ENCODE results near the gene ANKRD13A. TPM values are rescaled to one million over a fixed set of nuclear protein-coding genes. Genes with fewer than 3 reads are reported as not detected.
A peak's percentile ranks its signal among the peaks of the same experiment; 100 is the strongest.

ANKRD13A gene
- total and polyA plus RNA-seq, 2 donors (not counting 1 experiment from before 2014, with no cell fraction given), result 150 to 185 TPM

DNA sequence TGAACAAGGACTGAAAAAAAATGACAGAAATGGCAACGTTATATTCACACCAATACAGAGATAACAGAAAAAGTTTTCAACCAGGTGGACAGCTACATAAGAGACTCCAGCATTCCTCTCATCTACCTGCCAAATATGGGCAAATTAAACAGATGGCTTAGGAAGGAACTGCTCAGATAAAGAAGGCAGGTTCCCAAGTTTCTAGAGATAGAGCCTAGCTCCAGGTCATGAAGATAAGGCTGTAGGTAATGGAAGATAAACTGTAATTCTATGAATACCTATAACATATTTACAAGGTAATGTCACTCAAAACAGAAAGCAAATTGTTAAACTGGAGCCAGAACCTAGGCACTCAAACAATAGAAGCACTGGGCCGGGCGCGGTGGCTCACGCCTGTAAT is 45.6 kb upstream of the ANKRD13A start:
- peaks cover 21 to 80% of the 10 kb centered on the region in 2 experiments for H3K36me3 ChIP-seq (replicated peaks in 1 of 2; ENCODE audit: control extremely low read depth in 1 of 2, control insufficient read depth in 1 of 2, extremely low read depth in 1 of 2, insufficient read depth in 2 of 2, low read length in 1 of 2)
- H3K4me1 Mint-ChIP-seq, result peaks cover 19% of the 10 kb centered on the region
- H3K27ac Mint-ChIP-seq, result peak overlapping the region; percentile 72
- no peak overlapping the region for H2AFZ ChIP-seq (ENCODE audit: insufficient read depth, low read depth, low read length, poor library complexity, severe bottlenecking)
- peaks cover 5 to 10% of the 10 kb centered on the region in 2 donors for H3K4me1 ChIP-seq (ENCODE audit: control insufficient read depth in 2 of 2, insufficient read depth in 2 of 2, low read length in 2 of 2)
- H3K4me3 ChIP-seq (ENCODE audit: control extremely low read depth in 1 of 5, extremely low read depth in 1 of 5, insufficient read depth in 1 of 5, low read depth in 2 of 5, low read length in 4 of 5), result no peak overlapping the region
- ATAC-seq (ENCODE audit: low read depth) (no peak), DNase-seq (no peak)
- H3K79me2 ChIP-seq (ENCODE audit: control insufficient read depth, insufficient read depth, low read length), result no peaks in the 10 kb centered on the region
- no peaks in the 10 kb centered on the region for H3K9me3 Mint-ChIP-seq (ENCODE audit: insufficient read depth)
- H3K27ac ChIP-seq (ENCODE audit: low read length in 2 of 2), result peak overlapping the region in 1 of 2 donors; percentile 24
- H3K4me2 ChIP-seq (replicated peaks; ENCODE audit: low read depth, low read length, poor library complexity, severe bottlenecking), result no peak overlapping the region
- H4K20me1 ChIP-seq (ENCODE audit: control insufficient read depth, insufficient read depth, low read length, poor library complexity, severe bottlenecking), result no peaks in the 10 kb centered on the region
- TF ChIP-seq EZH2 (IDR thresholded peaks at IDR 0.05; ENCODE audit: borderline replicate concordance, insufficient read depth, low read depth, low read length, poor library complexity, severe bottlenecking), result no peak
- TF ChIP-seq, protein P1, sequence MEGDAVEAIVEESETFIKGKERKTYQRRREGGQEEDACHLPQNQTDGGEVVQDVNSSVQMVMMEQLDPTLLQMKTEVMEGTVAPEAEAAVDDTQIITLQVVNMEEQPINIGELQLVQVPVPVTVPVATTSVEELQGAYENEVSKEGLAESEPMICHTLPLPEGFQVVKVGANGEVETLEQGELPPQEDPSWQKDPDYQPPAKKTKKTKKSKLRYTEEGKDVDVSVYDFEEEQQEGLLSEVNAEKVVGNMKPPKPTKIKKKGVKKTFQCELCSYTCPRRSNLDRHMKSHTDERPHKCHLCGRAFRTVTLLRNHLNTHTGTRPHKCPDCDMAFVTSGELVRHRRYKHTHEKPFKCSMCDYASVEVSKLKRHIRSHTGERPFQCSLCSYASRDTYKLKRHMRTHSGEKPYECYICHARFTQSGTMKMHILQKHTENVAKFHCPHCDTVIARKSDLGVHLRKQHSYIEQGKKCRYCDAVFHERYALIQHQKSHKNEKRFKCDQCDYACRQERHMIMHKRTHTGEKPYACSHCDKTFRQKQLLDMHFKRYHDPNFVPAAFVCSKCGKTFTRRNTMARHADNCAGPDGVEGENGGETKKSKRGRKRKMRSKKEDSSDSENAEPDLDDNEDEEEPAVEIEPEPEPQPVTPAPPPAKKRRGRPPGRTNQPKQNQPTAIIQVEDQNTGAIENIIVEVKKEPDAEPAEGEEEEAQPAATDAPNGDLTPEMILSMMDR (IDR thresholded peaks at IDR 0.05), result no peak
- intact Hi-C loops (cut with micrococcal nuclease), result no loop called here
- H3K27me3 Mint-ChIP-seq, result no peaks in the 10 kb centered on the region
- H3K9me3 ChIP-seq (ENCODE audit: control extremely low read depth in 1 of 3, control insufficient read depth in 2 of 3, insufficient read depth in 1 of 3, low read length in 2 of 3), result no peaks in the 10 kb centered on the region
- no peak overlapping the region for H3K4me3 Mint-ChIP-seq
- ChIA-PET CTCF (interaction anchor here (1.1 kb wide), 1 partner anchor 20 kb away, joined by 5 read pairs; no protein-coding TSS in a partner anchor), POLR2A (interaction anchor here (0.7 kb wide), 1 partner anchor 13 kb away, joined by 3 read pairs; no protein-coding TSS in a partner anchor)
- WGBS (ENCODE audit: insufficient coverage), result 100% methylated on average over 5 of the region's 5 CpGs
- no peaks in the 10 kb centered on the region for H3K27me3 ChIP-seq (replicated peaks in 1 of 4; ENCODE audit: control extremely low read depth in 1 of 4, control insufficient read depth in 3 of 4, insufficient read depth in 4 of 4, low read length in 3 of 4)
- H3K9ac ChIP-seq (ENCODE audit: low read length), result no peak overlapping the region

DNA sequence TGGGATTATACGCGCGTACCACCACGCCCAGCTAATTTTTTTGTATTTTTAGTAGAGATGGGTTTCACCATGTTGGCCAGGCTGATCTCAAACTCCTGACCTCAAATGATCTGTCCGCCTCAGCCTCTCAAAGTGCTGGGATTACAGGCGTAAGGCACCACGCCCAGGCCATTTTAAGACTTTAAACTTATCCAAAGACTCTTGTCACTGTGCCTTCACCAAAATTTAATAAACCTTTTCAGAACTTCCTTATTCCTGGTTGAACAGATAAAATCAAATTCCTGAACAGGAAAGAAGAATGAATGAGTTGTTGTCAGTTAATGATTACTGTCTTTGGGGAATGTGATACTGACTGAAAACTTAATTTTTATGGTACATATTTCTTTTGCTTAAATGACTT is 40.9 kb upstream of the ANKRD13A start:
- DNase-seq (no peak), ATAC-seq (ENCODE audit: low read depth) (no peak)
- ChIA-PET CTCF (no interaction called here), POLR2A (no interaction called here)
- peaks cover 19% of the 10 kb centered on the region for H3K79me2 ChIP-seq (ENCODE audit: control insufficient read depth, insufficient read depth, low read length)
- no peak overlapping the region for H3K4me3 ChIP-seq (ENCODE audit: control extremely low read depth in 1 of 5, extremely low read depth in 1 of 5, insufficient read depth in 1 of 5, low read depth in 2 of 5, low read length in 4 of 5)
- H3K27me3 Mint-ChIP-seq, result no peaks in the 10 kb centered on the region
- no peaks in the 10 kb centered on the region for H3K4me1 ChIP-seq (ENCODE audit: control insufficient read depth in 2 of 2, insufficient read depth in 2 of 2, low read length in 2 of 2)
- no peak overlapping the region for H3K9ac ChIP-seq (ENCODE audit: low read length)
- H3K27me3 ChIP-seq (replicated peaks in 1 of 4; ENCODE audit: control extremely low read depth in 1 of 4, control insufficient read depth in 3 of 4, insufficient read depth in 4 of 4, low read length in 3 of 4), result no peaks in the 10 kb centered on the region
- intact Hi-C loops (cut with micrococcal nuclease), result no loop called here
- TF ChIP-seq, protein P1 (IDR thresholded peaks at IDR 0.05), result no peak
- no peak for TF ChIP-seq EZH2 (IDR thresholded peaks at IDR 0.05; ENCODE audit: borderline replicate concordance, insufficient read depth, low read depth, low read length, poor library complexity, severe bottlenecking)
- no peak overlapping the region for H3K4me2 ChIP-seq (replicated peaks; ENCODE audit: low read depth, low read length, poor library complexity, severe bottlenecking)
- no peak overlapping the region for H2AFZ ChIP-seq (ENCODE audit: insufficient read depth, low read depth, low read length, poor library complexity, severe bottlenecking)
- no peaks in the 10 kb centered on the region for H3K9me3 ChIP-seq (ENCODE audit: control extremely low read depth in 1 of 3, control insufficient read depth in 2 of 3, insufficient read depth in 1 of 3, low read length in 2 of 3)
- no peaks in the 10 kb centered on the region for H3K9me3 Mint-ChIP-seq (ENCODE audit: insufficient read depth)
- no peak overlapping the region for H3K27ac Mint-ChIP-seq
- H4K20me1 ChIP-seq (ENCODE audit: control insufficient read depth, insufficient read depth, low read length, poor library complexity, severe bottlenecking), result peaks cover 14% of the 10 kb centered on the region
- 100% methylated on average over 3 of the region's 7 CpGs for WGBS (ENCODE audit: insufficient coverage)
- H3K4me3 Mint-ChIP-seq, result no peak overlapping the region
- peaks cover 3% of the 10 kb centered on the region for H3K4me1 Mint-ChIP-seq
- no peak overlapping the region for H3K27ac ChIP-seq (ENCODE audit: low read length in 2 of 2)
- H3K36me3 ChIP-seq (replicated peaks in 1 of 2; ENCODE audit: control extremely low read depth in 1 of 2, control insufficient read depth in 1 of 2, extremely low read depth in 1 of 2, insufficient read depth in 2 of 2, low read length in 1 of 2), result peaks cover 10 to 79% of the 10 kb centered on the region in 2 experiments
